RCC 7860 (cell line): ENCODE data around the gene EYA2.

ENCODE experiments used
- DNase-seq: peaks from one replicate; pipeline ENCODE4 v3.0.0-alpha.2; 2015; ENCODE audit warnings: low spot score
- FAIRE-seq: peaks from 2 replicates; lab custom pipeline; 2012; peaks lifted over from hg19 to GRCh38; lab: Jason Lieb, UNC

EYA2 gene

GRCh38 chr20:47057661-47058060 lies 163.0 kb downstream of the EYA2 start:
- FAIRE-seq (no peak), DNase-seq (no peak)

- DNase-seq, result no peak
- FAIRE-seq, result no peak
Measured at GRCh38 chr20:47058236-47058635, 163.6 kb downstream of the EYA2 start.

- DNase-seq, result no peak
- no peak for FAIRE-seq
Measured at GRCh38 chr20:47059536-47059935, 164.9 kb downstream of the EYA2 start.

DNA sequence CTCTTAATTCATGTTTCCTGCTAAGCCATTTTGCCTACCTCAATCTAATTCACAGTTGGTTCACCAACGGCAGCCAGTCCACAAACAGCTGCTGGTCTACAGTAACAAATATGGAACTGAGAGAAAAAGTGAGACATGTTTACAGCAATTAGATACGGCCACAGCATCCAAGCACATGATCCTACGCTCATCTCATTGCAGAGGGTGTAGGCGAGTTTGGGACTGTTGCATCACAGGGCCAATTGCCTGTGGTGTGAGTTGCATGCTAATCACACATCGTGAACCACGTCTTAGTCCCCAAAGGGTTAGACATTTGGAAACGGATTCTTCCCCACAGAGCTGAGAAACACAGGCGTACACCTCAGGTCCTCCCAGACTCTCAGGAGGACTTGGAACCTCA lies 166.9 kb downstream of the EYA2 start:
- DNase-seq, result no peak
- FAIRE-seq, result no peak

DNA sequence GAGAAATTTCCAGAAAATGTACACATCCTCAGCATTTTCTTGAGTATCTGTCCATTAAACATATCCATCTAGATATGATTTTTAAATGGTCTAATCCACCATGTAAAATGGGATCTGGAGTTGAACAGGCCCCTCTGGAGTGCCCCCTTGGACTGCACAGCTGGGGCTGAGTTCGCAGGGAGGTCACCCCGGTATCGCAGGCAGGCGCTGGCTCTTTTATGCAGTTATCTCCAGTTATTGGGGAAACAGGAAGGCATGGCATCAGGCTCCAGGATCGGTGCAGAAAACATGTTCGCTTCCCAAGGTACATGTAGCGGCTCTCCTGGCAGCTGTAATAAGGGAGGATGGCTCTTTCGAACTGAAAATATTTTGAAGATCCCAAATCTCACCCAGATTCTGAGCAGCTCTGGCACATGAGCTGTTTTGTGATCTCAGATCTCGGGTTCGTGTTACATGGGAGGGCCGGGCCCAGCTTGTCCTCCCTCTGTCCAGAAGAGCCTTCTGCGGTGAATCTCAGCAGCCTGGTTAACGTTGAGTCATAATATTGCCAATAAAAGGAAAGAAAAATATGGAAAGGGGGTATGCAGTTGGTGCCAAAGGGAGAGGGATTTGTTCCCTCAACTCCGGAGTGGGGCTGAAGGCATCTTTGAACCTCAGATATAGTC lies 167.7 kb downstream of the EYA2 start:
- DNase-seq (no peak), FAIRE-seq (no peak)

DNA sequence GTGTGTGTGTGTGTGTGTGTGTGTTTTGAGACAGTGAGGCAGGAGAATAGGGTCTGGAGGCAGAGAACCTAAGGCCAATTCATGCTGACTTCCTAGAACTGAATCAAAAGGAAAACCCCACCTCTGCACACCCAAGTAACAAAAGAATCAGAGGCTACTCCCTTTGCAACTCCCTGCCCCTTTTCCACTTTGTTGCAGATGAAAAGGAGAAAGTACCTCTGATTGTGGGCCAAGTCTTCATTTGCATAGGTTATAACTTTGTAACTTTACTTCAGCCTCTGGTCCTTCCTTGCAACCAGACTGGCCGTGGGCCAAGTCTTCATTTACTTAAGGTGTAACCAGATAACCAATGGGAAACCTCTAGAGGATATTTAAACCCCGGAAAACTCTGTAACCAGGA lies 168.8 kb downstream of the EYA2 start:
- no peak for FAIRE-seq
- DNase-seq, result no peak

- DNase-seq (no peak), FAIRE-seq (no peak)
Measured at GRCh38 chr20:47063808-47064207, 169.2 kb downstream of the EYA2 start.

DNA sequence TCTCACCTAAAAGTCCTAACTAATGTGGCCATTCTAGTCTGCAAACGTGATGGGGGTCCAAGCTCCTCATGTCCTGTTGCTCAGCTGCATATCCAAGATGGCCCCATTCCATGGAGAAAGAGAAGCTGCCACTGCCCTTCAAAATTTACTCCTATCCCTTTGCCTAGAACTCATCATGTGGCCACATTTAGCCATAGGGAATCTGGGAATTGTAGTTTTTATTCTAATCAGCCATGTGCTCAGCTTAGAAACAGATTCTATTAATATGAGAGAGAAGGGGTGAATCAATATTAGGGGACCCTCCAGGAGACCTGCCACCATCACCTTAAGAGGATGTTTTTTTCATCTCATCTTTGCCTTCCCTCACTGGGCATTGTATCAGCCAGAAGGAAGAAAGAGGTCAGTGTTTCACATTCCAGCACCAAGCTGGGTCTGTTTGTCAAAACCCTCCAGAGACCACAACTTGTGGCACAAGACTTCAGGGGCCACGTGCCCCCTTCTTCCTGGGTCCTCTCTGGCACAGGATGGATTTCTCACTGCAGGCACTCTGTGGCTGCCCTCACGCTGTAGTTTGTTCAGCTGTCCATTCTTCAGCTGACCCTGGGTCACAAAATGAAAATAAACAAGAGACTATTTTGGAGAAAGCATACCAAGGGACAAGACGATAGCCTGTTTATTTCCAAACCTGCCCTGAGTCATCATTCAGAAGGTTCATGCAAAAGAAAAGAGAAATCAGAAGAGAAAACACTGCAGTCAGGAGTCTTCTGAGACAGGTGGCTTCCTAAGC lies 172.0 kb downstream of the EYA2 start:
- FAIRE-seq, result no peak

GRCh38 chr20:47067776-47068175 lies 173.1 kb downstream of the EYA2 start:
- FAIRE-seq (no peak), DNase-seq (no peak)

More for the DNA sequence above, 172.0 kb downstream of the EYA2 start:
- no peak for DNase-seq

DNA sequence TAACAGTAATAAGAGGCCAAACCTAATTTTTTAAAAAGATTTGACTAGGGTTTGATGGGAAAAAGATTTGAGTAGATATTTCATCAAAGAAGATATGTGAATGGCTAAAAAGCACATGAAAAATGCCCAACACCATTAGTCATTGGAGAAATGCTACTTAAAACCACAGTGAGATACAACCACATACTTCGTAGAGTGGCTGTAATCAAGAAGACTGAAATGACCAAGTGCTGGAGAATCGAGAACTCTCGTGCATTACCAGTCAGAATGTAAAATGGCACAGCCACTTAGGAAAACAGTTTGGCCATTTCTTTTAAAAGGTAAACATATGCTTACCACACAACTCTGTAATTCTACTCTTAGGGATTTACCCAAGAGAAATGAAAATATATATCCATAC lies 175.5 kb downstream of the EYA2 start:
- FAIRE-seq, result no peak
- DNase-seq, result no peak

DNA sequence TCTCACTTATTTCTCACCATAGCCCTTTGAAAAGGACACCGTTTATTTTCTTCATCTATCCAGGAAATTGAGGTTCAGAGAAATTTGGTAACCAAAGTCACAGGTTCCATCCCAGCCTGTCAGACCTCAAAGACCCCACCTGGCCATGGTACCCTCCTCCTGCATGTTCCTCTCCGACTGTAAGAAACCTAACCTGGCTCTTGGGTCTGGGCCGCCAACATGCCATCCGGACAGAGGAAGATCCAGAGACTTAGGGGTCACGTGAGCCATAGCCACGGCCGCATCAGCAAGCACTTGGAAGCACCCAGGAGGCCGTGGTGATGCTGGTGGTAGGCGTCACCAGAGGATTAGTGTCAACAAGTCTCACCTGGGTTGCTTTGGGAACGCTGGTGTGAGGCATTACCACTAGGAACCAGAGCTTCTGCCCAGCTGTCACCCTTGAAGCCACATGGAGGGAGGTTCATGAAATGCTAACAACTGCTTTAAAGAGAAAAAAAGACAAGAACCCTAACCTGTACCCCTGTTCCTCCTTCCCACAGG lies 177.1 kb downstream of the EYA2 start:
- DNase-seq (no peak), FAIRE-seq (no peak)

DNA sequence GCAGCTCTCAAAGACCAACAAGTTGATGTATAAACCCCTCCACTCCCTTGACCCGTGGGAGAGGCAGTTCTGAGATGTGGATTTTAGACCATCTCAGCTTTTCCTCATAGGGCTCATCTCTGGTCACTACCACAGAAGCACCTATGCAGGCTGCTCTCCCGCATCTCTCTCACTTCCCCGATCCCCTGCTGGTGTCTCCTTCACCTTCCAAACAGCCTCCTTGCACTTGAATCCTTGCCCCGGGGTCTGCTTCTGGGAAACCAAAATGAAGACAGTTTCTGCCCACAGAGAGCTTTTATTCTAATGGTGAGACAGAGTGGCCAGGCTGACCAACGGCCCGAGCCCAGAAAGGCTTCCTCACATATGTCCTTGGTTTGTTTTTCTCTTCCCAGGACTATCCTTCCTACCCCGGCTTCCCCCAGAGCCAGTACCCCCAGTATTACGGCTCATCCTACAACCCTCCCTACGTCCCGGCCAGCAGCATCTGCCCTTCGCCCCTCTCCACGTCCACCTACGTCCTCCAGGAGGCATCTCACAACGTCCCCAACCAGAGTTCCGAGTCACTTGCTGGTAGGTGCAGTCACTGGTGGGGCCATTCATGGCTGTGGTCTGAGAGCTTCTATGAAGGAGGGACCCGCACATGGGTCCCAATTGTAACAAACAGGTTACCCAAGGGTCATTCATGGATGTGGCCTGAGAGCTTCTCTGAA lies 179.3 kb downstream of the EYA2 start:
- FAIRE-seq (no peak), DNase-seq (no peak)

DNA sequence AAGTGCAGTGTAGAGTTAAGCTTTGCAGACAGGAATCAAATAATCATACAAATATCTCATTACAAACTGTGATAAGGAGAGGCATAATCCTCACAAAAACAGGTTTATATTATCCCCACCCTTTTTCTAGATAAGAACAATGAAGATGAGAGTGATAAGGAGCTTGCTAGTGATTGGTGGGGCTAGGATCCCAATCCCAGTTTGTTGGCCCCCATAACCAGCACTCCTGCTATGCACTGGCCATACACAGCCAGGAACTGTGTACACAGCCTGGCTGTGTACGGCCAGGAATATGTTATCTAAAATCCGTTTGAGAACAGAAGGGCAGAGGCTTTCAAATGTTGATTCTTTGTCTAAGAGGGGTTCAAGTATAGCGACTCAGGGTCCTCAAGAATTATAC lies 180.6 kb downstream of the EYA2 start:
- DNase-seq (no peak), FAIRE-seq (no peak)

DNA sequence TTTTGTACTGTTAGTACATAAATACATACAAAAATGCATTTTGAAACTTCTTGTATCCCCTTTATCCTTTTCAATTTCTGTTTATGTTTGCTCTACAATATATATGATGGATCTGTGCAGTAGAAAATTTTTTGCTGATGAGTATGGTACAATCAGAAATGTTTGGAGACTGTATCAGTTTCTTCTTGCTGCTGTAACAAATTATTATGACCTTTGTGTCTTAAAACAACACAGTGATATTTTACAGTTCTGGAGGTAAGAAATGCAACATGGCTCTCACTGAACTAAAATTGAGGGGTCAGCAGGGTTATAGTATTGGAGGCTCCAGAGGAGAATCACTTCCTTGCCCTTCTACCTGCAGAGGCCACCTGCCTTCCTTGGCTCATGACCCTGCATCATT lies 184.4 kb downstream of the EYA2 start:
- DNase-seq (no peak), FAIRE-seq (no peak)

DNA sequence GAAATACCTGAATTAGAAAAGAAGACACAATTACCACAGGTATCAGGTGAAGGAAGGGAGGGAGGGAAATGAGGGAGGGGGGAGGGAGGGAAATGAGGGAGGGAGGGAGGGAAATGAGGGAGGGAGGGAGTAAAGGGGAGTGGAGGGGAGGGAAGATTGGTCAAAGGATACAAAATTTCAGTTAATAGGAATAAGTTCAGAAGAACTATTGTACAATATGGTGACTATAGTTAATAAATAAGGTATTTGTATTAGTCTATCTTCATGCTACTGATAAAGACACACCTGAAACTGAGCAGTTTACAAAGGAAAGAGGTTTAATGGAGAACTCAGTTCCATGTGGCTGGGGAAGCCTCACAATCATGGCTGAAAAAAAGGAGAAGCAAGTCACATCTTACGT lies 185.7 kb downstream of the EYA2 start:
- DNase-seq, result no peak
- no peak for FAIRE-seq

DNA sequence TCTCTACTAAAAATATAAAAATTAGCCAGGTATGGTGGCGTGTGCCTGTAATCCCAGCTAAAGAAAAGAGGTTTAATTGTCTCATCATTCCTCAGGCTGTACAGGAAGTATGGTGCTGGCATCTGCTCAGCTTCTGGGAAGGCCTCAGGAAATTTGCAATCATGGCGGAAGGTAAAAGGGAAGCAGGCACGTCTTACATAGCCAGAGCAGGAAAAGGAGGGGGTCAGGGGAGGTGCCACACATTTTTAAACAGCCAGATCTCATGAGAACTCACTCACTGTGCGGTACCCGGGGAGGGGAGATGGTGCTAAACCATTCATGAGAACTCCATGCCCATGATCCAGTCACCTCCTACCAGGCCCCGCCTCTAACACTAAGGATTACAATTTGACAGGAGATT lies 191.7 kb downstream of the EYA2 start:
- FAIRE-seq (no peak), DNase-seq (no peak)

DNA sequence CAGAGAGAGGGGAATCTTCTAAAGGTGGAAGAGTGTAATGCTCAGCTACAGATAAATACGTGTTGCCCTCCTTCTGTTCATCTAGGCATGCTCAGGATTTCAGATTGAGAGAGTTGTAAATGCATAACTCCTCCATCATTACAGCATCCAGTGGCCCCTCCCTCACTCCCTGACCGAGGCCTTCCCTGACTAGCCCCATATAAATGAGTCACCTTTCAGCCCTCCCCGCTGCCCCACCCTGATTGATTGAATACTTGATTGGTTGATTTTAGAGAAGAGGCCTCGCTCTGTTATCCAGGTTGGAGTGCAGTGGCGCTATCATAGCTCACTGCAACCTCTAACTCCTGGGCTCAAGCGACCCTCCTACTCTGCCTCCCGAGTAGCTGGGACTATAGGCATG lies 193.7 kb downstream of the EYA2 start:
- DNase-seq, result no peak
- FAIRE-seq, result no peak

DNA sequence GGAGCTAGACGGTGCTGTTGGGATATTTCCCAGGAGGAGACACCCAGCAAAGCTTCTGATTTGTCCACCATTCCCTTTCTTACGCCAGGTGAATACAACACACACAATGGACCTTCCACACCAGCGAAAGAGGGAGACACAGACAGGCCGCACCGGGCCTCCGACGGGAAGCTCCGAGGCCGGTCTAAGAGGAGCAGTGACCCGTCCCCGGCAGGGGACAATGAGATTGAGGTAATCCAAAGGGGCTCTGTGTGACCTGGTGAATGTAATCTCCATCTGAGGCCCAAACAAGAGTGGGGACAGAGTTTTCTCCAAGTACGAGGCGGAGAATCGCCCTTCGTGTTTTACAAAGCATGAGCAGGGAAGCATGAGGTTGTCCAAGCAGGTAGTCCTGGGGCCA lies 194.5 kb downstream of the EYA2 start:
- DNase-seq (no peak), FAIRE-seq (no peak)

DNA sequence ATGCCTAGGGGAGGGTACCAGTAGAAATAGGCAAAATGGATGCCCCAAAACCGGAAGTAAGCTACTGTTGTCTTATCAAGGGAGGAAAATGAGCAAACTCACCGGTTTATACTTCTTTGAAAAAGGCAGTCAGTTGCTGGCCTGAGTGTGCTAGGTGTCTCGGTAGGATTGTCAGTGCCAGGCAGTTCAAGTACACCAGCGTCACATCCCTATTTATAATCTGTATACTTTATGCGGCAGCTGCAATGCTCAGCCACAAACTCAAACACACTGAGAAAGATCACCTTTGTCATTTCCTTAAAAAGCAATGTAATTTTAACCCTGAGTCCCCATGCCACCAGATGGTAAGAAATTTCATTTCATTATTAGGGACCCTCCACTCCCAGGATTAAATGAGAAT lies 196.2 kb downstream of the EYA2 start:
- FAIRE-seq (no peak), DNase-seq (no peak)

DNA sequence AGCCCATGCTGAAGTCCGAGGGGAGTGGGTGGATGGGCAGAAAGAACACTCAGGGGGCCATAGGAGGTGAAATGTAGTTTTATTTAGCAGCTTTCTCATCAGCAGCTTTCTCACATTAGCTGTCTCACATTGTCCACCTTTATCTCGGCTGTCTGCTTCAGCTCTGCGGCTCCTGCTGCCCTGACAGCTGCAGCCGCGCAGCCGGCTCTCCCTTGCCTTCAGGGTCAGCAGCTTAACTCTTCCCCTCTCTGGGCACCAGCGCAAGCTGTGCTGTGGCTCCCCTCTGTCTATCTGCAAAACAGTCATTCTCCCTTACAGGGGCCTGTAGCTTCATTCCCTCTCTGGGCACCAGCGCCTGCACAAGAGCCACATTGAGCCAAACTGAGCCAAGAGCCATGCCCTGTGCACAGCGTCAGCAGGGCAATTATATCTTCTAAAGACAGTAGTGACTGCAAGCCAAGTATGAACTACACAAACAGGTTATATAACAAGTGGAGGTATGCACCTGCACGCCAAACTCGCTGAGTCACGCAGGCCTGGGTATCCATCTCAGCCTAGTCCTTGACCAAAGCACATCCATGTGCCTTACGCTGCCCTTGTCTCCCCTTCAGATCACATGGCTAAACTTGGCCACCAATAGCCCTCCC lies 198.8 kb downstream of the EYA2 start:
- DNase-seq (no peak), FAIRE-seq (no peak)

- no peak for DNase-seq
- no peak for FAIRE-seq
Measured at GRCh38 chr20:47095690-47096089, 201.0 kb downstream of the EYA2 start.
